HG03521 (cell line): ENCODE results near the gene APOBEC3G.

ENCODE experiments used
- ATAC-seq: cut with Tn5 transposase; IDR thresholded peaks from one replicate; pipeline ENCODE4 v1.9.1; 2021; ENCODE audit warnings: mild to moderate bottlenecking, moderate library complexity; ENCODE audit not compliant: unreplicated experiment

The APOBEC3G gene

GRCh38 chr22:39090426-39091064, 13.5 kb downstream of the APOBEC3G start:
- ATAC-seq: no peak

DNA sequence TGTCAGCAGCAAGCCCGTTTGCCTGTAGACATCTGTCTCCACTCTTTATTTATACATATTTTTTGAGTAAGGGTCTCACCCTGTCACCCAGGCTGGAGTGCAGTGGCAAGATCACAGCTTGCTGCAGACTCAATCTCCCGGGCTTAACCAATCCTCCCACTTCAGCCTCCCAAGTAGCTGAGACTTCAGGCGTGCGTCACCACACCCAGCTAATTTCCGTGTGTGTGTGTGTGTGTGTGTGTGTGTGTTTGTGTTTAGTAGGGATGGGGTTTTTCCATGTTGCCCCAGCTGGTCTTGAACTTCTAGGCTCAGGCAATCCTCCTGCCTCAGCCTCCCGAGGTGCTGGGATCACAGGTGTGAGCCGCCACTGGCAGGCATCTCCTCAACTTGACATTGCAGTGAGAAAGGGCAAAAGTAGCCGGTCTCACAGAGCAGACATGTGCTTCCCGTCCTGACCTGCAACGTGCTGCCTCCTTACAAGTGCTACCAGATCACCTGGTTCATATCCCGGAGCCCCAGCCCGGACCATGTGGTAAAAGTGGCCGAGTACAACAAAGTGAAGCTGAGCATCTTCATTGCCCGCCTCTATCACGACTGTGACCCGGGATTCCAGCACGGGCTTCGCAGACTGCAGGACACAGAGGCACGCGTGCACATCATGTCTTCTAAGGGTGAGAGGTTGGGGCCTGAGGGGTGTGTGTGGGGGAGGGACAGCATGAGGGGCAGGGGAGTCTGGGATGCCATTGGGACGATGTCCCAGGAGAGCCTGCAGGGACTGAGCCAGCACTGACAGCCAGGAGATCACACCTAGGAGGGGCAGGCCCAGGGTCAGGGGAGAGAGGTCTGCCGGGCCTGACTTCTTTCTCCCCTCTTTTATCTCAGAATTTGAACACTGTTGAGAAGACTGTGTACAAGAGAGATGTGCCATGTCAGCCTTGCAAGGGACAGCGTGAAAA, 14.3 kb downstream of the APOBEC3G start:
- no peak for ATAC-seq

- ATAC-seq: no peak
Measured at GRCh38 chr22:39092111-39092862, 15.2 kb downstream of the APOBEC3G start.

- ATAC-seq: no peak
Measured at GRCh38 chr22:39094717-39095389, 17.8 kb downstream of the APOBEC3G start.

DNA sequence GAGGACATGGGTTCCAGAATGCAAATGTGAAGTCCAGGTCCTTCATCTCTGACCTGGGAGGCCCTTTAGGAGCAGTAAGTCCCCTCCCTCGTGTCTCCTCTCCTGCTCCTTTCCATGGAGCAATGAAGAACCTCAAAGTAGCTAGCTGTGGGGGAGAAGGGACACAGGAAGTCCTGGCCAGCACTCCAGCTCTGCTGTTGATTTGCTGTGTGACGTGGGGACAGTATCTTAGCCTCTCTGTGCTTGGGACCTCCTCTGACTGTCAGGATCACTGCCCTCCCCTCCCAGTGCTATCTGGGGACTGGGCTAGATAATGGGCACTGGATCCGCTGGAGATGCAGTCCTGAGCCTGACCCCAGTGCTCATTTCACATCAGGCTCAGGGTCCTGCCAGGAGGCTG, 18.9 kb downstream of the APOBEC3G start:
- no peak for ATAC-seq

DNA sequence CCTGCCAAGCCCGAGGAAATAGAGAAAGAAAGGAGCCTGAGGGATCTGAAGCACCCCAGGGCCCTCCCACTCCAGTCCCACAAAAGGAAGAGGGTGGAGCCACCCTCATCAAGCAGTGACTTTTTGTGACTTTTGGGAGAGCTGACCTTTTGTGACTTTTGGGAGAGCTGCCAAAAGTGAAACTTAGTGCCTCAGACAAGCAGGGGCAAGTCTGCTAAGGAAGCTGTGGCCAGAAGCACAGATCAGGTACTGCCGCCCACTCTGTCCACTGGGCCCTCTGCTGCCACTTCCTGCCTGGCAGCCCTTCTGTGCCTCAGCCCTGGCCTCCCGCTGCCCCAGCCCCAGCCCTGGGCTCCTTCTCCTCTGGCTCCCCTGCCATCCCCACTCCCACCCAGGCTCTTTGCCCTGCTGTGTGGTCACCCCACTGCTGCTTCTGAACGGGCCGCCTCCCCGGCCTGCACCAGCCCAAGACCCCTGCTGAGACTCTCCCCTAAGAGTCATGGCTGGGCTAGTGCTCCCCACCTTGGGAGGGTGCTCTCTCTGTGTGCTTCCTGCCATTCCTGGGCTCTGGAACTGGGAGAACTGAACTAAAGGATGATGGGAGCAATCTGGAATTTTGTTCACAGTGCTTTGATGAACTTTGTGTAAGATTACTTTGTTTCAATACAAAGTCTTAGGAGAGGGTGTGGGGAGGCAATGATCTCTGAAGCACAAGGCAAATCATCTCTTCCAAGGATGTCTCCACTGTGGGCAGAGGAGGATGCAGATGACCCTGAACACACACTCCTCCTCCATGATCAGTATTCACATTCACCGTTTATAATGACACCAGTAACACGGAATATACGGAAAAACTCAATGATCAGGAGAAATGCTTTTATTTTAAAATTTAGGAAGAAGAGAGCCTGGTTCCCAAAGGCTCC, 20.3 kb downstream of the APOBEC3G start, which contains the start of gene APOBEC3H:
TSS of gene APOBEC3H (plus strand) at position 147 of the 923 bp plus-strand sequence. CDS start 3,035 bp downstream, outside the sequence.
- no peak for ATAC-seq

- ATAC-seq: no peak
Measured at GRCh38 chr22:39098026-39098425, 21.0 kb downstream of the APOBEC3G start.

DNA sequence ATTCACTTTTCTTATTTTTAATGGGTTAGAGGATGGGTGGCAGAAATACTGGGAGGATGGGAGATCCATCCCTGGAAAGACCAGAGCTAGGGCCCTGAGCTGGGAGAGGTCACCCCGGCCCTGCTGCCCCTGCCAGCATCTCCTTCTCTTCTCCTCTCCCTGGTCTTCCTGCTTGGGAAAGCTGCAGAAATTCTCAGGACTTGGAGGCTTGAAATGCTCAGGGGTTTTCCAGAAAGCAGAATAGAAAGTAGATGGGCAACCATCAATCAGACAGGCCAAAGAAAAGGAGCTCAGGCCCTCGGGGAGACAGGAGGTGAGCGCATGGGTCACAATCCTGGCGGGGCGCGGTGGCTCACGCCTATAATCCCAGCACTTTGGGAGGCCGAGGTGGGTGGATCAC, 21.5 kb downstream of the APOBEC3G start:
- ATAC-seq: no peak

DNA sequence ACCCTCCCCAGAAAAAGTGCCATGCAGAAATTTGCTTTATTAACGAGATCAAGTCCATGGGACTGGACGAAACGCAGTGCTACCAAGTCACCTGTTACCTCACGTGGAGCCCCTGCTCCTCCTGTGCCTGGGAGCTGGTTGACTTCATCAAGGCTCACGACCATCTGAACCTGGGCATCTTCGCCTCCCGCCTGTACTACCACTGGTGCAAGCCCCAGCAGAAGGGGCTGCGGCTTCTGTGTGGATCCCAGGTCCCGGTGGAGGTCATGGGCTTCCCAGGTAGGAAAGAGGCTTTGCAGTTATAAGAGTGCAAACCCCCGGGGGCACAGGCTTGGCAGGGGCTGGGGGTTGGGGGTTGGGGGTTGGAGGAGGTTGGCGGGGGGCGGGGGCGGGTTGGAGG, 24.2 kb downstream of the APOBEC3G start:
- ATAC-seq: no peak

DNA sequence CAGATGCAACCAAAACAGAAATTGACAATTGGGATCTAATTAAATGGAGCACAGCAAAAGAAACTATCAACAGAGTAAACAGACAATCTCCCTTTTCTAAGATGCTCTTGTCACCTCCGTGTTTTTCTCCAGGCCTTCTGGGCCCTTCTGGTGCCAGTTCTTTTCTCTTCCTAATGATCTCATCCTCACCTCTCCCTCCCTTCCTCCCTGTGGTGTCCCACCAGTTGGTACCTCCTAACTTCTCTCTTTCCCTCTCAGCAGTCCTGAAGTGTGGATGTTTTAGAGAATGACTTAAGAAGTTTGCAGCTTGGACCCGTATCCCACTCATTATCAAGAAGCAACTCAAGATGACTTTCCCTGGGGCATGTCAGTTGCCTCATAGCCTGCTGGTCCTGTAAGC, 26.4 kb downstream of the APOBEC3G start:
- no peak for ATAC-seq

DNA sequence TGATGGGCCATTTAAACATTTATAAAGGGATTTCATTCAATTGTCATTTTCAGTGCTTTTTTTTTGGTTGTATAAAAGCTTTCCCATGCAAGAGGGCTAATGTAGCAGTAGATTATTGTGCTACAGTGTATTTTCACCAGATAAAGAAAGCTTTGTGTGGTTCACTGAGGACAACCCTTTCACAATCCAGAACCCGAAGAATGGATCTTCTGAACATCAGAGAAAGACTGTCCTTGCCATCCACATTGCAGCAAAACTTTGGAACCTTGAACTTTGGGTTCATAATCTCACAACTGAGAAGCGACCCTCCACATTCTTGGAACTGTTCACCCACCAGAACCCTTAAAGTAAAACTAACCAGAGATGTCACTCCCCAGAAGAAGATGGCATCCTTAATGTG, 29.3 kb downstream of the APOBEC3G start:
- no peak for ATAC-seq

DNA sequence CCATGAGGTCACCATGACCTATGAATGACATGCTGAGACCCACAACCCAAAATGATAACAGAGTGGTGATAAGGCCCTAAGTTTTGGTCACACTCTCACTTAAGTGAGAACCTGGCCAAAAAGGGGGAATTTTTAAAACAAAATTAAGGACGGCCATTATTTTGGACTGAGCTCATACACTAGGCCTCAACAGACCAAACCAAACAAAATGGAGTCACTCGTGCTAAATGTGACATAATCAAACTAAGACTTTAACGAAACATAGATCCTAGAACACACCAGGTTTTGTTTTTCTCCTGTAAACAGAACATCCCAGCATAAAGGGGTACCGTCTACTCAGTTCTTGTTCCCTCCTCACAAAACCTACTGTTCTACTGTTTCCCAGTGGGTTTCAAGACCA, 31.4 kb downstream of the APOBEC3G start:
- no peak for ATAC-seq

DNA sequence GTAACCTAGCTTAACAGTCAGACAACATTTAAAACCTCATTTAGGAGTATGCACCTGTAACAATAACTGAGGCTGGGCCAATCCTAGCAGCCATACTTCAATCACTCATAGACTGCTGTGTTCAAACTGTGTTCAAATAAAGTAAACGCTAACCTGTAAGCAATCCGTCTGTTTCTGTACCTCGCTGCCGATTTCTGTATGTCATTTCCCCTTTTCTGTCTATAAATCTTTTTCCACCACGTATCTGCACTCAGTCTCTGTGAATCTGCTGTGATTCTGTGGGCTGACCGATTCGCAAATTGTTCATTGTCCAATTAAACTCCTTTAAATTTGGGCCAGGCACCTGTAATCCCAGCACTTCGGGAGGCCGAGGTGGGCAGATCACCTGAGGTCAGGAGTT, 32.3 kb downstream of the APOBEC3G start:
- no peak for ATAC-seq

DNA sequence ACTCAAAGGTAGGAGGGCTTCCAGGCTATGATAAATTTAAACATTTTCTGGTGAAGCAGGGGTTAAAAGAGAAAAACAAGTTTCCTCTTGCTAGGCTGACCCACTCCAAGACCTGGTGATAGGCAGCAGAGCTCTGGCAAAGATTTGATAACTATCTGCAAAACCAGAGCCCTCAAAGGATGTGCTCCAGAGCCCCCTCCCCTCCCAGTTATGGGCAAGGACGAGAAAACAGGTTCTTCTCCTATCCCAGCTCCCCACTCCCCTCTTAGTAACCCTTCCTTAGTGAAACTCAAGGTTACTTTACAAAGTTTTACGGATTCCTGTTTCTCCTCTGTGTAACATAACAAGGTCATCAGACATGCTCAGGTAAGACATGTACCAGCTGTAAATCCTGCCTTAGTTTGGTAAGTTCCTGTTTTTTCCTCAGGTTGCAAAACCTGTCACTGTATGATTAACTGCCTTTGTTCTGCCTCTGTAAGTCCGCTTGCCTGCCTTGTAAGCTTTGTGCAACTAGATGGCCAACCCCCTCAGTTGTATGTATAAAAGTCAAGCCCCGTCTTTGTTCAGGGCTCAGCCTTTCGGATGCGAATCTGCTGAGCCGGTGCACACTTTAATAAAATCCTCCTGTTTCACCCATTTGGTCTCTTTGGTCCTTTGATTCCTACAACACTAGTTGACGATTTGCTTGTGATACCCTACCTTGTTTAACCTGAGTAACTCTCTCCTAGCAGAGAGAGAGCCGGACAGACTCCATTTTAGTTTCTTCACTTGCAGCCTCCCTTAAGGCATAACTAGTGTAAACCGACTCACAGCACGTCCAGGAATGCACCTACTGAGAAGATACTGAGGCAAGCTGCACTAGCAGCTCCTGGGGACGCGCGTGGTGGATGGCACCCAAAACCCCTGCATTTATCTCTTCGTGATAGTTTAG, 33.8 kb downstream of the APOBEC3G start:
- ATAC-seq: no peak

- ATAC-seq: no peak
Measured at GRCh38 chr22:39114112-39114511, 37.0 kb downstream of the APOBEC3G start.

- no peak for ATAC-seq
Measured at GRCh38 chr22:39115570-39115969, 38.5 kb downstream of the APOBEC3G start.

GRCh38 chr22:39115977-39116621, 39.0 kb downstream of the APOBEC3G start:
- ATAC-seq: no peak

DNA sequence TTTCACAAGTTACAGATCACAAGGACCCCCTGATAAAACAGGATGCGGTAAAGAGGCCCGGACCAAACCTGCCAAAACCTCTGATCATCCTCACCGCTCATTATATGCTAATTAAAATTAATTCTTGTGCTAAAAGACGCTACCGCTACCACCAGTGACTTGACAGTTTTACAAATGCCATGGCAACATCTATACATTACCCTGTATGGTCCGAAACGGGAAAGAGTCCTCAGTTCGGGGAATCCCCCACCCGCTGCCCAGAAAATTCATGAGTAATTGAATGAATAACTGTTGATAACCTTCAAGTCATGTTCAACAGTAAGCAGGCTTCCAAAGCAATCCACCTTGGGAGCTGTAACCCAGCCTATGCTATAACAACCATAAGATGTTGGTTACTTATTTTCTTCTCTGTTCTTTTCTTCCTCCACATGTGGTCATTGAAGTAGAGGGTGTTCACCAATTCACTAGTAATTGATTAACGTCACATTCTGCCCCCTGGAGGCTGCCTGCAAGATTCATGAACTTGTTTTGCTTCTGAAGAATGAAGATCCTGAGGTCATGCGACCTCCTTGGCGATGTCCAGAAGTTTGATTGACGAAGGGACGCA, 40.6 kb downstream of the APOBEC3G start:
- peak; percentile 37 for ATAC-seq
